ENCODE results near the gene ZNF302.

DNA sequence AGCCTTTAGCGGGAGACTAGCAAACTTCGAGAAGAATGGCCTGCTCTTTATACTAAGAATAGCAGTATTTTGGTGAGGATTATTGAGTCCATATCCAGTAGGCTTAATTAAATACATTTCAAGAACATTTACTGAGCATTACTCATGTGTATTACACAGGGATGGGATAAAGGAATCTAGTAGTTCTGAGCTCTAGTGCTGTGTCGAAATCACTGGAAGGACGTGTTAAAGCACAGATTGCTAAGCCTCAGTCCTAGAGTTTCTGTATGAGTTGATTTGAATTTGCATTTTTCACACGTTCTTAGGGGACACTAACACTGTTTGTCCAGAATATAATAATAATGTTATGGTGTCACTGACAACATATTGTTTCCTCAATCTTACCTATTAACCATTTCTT, 9.0 kb downstream of the ZNF302 start:
- TF ChIP-seq CTCF (IDR thresholded peaks at IDR 0.05; ENCODE audit: insufficient read depth, low read depth, low read length) (no peak), EZH2 (IDR thresholded peaks at IDR 0.05; ENCODE audit: insufficient read depth, low read length) (no peak)
